PC-9 (cell line): Measurements from ENCODE around the gene CABCOCO1.

Experiments used
- EZH2 ChIP-seq: fragments of 200-600 bp; sonication (generic); IDR thresholded peaks from 2 replicates; pipeline ENCODE4 v1.8.0; 2017; ENCODE audit warnings: antibody characterized with exemption, low read depth
- TF ChIP-seq, protein P1 (sequence below): fragments of 200-600 bp; sonication (generic); conservative IDR thresholded peaks from 2 replicates; pipeline ENCODE4 v1.6.1; 2017; ENCODE audit warnings: mixed run types, antibody characterized with exemption, mild to moderate bottlenecking, moderate library complexity

DNA sequence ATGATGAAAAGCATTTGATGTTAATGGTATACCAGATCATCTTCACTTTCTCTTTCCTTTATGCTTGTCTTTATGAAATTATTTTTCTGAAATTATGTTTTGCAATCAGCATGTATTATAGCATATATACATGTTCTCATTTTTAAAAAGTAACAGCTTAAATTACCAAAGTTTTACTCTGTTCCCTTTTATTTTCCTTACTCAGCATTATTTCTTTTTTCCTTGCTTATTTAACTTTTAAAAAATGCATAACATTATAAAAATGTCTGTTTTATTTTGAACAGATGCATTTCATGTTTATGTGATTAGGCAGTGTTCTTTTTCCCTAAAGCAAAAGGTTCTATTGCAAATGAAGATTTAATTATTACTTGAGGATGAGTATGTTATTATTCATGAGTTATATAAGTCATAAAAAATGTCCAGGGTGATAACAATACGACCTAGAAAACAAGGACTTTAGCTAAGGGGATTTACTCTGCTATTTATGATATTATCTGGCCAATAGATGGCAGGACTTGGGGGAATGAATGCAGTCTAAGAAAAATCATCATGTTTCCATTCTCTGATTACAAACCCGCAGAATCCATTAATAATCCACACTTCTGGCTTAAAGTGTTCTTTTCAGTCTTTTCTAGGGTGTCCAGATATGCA is 38.5 kb downstream of the CABCOCO1 start:
- TF ChIP-seq, protein P1, sequence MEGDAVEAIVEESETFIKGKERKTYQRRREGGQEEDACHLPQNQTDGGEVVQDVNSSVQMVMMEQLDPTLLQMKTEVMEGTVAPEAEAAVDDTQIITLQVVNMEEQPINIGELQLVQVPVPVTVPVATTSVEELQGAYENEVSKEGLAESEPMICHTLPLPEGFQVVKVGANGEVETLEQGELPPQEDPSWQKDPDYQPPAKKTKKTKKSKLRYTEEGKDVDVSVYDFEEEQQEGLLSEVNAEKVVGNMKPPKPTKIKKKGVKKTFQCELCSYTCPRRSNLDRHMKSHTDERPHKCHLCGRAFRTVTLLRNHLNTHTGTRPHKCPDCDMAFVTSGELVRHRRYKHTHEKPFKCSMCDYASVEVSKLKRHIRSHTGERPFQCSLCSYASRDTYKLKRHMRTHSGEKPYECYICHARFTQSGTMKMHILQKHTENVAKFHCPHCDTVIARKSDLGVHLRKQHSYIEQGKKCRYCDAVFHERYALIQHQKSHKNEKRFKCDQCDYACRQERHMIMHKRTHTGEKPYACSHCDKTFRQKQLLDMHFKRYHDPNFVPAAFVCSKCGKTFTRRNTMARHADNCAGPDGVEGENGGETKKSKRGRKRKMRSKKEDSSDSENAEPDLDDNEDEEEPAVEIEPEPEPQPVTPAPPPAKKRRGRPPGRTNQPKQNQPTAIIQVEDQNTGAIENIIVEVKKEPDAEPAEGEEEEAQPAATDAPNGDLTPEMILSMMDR = no peak
- TF ChIP-seq EZH2 = no peak
